AG09319 (cell line): ENCODE measurements around the gene MARCHF9.

Experiments
- DNase-seq: peaks from one replicate; pipeline ENCODE4 v3.0.0-alpha.2; 2010; ENCODE audit warnings: low read depth; ENCODE audit errors: extremely low read depth
- TF ChIP-seq, protein P1 (sequence below): IDR thresholded peaks from 2 replicates; pipeline ENCODE4 v1.5.1; 2011; ENCODE audit warnings: low read depth, mild to moderate bottlenecking, inconsistent platforms, low read length, moderate library complexity

The MARCHF9 gene

GRCh38 chr12:57761391-57761998 lies 6.6 kb downstream of the MARCHF9 start:
- TF ChIP-seq, protein P1, sequence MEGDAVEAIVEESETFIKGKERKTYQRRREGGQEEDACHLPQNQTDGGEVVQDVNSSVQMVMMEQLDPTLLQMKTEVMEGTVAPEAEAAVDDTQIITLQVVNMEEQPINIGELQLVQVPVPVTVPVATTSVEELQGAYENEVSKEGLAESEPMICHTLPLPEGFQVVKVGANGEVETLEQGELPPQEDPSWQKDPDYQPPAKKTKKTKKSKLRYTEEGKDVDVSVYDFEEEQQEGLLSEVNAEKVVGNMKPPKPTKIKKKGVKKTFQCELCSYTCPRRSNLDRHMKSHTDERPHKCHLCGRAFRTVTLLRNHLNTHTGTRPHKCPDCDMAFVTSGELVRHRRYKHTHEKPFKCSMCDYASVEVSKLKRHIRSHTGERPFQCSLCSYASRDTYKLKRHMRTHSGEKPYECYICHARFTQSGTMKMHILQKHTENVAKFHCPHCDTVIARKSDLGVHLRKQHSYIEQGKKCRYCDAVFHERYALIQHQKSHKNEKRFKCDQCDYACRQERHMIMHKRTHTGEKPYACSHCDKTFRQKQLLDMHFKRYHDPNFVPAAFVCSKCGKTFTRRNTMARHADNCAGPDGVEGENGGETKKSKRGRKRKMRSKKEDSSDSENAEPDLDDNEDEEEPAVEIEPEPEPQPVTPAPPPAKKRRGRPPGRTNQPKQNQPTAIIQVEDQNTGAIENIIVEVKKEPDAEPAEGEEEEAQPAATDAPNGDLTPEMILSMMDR: no peak
- DNase-seq: no peak

- no peak for DNase-seq
- TF ChIP-seq, protein P1: no peak
These were observed 7.6 kb downstream of the MARCHF9 start for GRCh38 chr12:57762463-57762862.

GRCh38 chr12:57763881-57764661 lies 9.2 kb downstream of the MARCHF9 start:
- TF ChIP-seq, protein P1: no peak
- DNase-seq: no peak

GRCh38 chr12:57764662-57765002 lies 9.7 kb downstream of the MARCHF9 start:
- DNase-seq: no peak
- TF ChIP-seq, protein P1: no peak

DNA sequence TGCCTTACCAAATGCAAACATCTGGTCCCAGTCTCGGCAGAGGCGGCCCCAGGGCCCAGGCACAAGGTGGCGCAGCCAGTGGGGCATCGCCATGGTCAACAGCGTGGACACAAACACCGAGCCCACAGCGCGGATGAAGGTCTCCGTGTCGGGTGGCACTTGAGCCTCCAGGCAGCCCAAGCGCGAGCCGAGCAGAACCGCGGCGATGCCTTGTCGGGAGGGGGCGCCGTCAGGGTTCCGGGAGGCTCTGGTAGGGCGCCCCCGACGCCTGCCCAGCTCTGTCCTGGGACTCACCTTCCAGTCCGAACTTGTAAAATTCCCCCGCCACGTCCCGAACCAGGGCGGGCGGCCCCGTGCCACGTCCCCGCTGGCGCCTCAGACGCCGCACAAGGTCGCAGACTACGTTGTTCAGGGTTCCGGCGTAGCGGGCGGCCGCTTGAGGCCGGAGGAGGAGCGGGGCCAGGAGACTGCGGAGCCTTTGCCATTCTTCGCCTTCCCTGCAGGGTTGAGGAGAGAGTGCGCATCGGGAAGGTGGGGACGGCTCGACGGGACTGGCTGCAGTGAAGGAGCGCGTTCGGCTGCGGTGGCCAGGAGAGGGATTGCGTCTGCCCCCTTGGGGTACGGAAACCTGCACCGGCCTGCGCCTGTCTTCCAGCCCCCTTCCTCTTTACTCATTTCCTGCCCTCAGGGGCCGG lies 10.2 kb downstream of the MARCHF9 start:
- DNase-seq: no peak

GRCh38 chr12:57765698-57766463 lies 11.0 kb downstream of the MARCHF9 start:
- no peak for DNase-seq
- TF ChIP-seq, protein P1: no peak

More for the DNA sequence above, 10.2 kb downstream of the MARCHF9 start:
- TF ChIP-seq, protein P1: peak; percentile 37
